ENCODE measurements around the gene COL28A1.

GRCh38 chr7:7434329-7434728 lies 101.3 kb downstream of the COL28A1 start:
- TF ChIP-seq, protein P1, sequence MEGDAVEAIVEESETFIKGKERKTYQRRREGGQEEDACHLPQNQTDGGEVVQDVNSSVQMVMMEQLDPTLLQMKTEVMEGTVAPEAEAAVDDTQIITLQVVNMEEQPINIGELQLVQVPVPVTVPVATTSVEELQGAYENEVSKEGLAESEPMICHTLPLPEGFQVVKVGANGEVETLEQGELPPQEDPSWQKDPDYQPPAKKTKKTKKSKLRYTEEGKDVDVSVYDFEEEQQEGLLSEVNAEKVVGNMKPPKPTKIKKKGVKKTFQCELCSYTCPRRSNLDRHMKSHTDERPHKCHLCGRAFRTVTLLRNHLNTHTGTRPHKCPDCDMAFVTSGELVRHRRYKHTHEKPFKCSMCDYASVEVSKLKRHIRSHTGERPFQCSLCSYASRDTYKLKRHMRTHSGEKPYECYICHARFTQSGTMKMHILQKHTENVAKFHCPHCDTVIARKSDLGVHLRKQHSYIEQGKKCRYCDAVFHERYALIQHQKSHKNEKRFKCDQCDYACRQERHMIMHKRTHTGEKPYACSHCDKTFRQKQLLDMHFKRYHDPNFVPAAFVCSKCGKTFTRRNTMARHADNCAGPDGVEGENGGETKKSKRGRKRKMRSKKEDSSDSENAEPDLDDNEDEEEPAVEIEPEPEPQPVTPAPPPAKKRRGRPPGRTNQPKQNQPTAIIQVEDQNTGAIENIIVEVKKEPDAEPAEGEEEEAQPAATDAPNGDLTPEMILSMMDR (IDR thresholded peaks at IDR 0.05; ENCODE audit: low read length) = no peak
- no peak for TF ChIP-seq EZH2 (IDR thresholded peaks at IDR 0.05; ENCODE audit: borderline replicate concordance, low read length)

All from OCI-LY1 (cell line).